ENCODE measurements around the gene NIPAL1.
"Not testable (repeated sequence)": the region's sequence is repeated elsewhere in the genome, so short reads cannot be mapped to it uniquely, and the experiment has no call there.

The NIPAL1 gene

GRCh38 chr4:47996021-47996420 lies 20.6 kb upstream of the NIPAL1 start:
- H3K4me3 ChIP-seq (ENCODE audit: low read depth, low read length), result no peak overlapping the region
- DNase-seq (ENCODE audit: low read depth), result no peak
- TF ChIP-seq CTCF (IDR thresholded peaks at IDR 0.05; ENCODE audit: low read depth, low read length, missing control alignments), result no peak

- DNase-seq (ENCODE audit: low read depth), result no peak
- no peak overlapping the region for H3K4me3 ChIP-seq (ENCODE audit: low read depth, low read length)
- TF ChIP-seq CTCF (IDR thresholded peaks at IDR 0.05; ENCODE audit: low read depth, low read length, missing control alignments), result no peak
Measured at GRCh38 chr4:48002267-48002666, 14.3 kb upstream of the NIPAL1 start.

GRCh38 chr4:48003568-48003967 lies 13.0 kb upstream of the NIPAL1 start:
- not testable (repeated sequence) for H3K4me3 ChIP-seq (ENCODE audit: low read depth, low read length); DNase-seq (ENCODE audit: low read depth)
- peak; percentile 69 for TF ChIP-seq CTCF (IDR thresholded peaks at IDR 0.05; ENCODE audit: low read depth, low read length, missing control alignments)

- H3K4me3 ChIP-seq (ENCODE audit: low read depth, low read length), result no peak overlapping the region
- TF ChIP-seq CTCF (IDR thresholded peaks at IDR 0.05; ENCODE audit: low read depth, low read length, missing control alignments), result no peak
Measured at GRCh38 chr4:48005781-48006180, 10.8 kb upstream of the NIPAL1 start.

GRCh38 chr4:48008021-48008596 lies 8.5 kb upstream of the NIPAL1 start:
- H3K4me3 ChIP-seq (ENCODE audit: low read depth, low read length), result no peak overlapping the region
- DNase-seq (ENCODE audit: low read depth), result no peak
- no peak for TF ChIP-seq CTCF (IDR thresholded peaks at IDR 0.05; ENCODE audit: low read depth, low read length, missing control alignments)

More at GRCh38 chr4:48005781-48006180, 10.8 kb upstream of the NIPAL1 start:
- no peak for DNase-seq (ENCODE audit: low read depth)

- DNase-seq (ENCODE audit: low read depth), result not testable (repeated sequence)
Measured at GRCh38 chr4:48010906-48011305, 5.7 kb upstream of the NIPAL1 start.

GRCh38 chr4:48011722-48012121 lies 4.8 kb upstream of the NIPAL1 start:
- no peak for TF ChIP-seq CTCF (IDR thresholded peaks at IDR 0.05; ENCODE audit: low read depth, low read length, missing control alignments)
- no peak overlapping the region for H3K4me3 ChIP-seq (ENCODE audit: low read depth, low read length)
- no peak for DNase-seq (ENCODE audit: low read depth)

More at GRCh38 chr4:48010906-48011305, 5.7 kb upstream of the NIPAL1 start:
- H3K4me3 ChIP-seq (ENCODE audit: low read depth, low read length), result not testable (repeated sequence)
